HG03025 (cell line): ENCODE measurements around the gene OVOL1.
A peak's percentile ranks its signal among the peaks of the same experiment; 100 is the strongest.

ENCODE experiments used
- ATAC-seq: cut with Tn5 transposase; IDR thresholded peaks from one replicate; pipeline ENCODE4 v1.9.1; 2021; ENCODE audit warnings: mild to moderate bottlenecking, moderate library complexity; ENCODE audit not compliant: unreplicated experiment, low FRiP score

OVOL1 gene

DNA sequence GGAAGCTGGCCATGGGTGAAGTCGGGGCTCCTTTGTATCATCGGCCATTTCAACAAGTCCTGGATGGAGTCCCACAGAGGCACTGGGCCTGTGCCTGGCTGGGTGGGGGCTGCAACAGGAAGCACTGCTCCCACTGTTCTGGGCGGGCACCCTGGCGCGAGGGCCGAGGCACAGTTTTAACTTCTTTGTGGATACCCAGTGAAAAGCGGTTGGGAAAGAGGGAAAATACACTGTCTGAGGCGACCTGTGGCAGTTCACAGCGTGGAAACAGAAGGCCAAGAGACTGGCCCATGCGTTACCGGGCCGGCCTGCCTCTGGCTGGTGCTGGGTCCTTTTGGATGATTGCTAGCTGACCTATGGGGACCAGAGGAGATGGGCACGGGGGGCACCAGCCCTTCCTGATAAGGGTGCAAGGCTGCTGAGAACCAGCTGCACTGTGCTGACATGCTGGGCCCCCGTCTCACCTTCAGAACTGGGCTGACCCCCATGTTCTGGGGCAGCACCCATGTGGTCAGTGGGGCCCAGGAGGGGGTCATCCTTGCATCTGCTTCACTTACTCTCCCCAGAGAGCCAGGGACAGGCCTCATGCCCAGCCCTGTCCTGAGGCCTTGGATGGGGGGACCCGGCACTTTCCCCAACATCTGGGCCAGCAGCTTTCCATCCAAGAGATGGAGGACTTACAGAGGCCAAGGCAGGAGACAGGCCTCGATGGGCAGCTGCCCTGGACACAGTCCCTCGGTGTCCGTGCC, 4.2 kb downstream of the OVOL1 start:
- no peak for ATAC-seq

GRCh38 chr11:65791719-65792213, 4.9 kb downstream of the OVOL1 start:
- ATAC-seq = peak; percentile 57

- no peak for ATAC-seq
Measured at GRCh38 chr11:65792456-65792855, 5.6 kb downstream of the OVOL1 start.

- ATAC-seq = no peak
Measured at GRCh38 chr11:65793144-65793581, 6.3 kb downstream of the OVOL1 start.

DNA sequence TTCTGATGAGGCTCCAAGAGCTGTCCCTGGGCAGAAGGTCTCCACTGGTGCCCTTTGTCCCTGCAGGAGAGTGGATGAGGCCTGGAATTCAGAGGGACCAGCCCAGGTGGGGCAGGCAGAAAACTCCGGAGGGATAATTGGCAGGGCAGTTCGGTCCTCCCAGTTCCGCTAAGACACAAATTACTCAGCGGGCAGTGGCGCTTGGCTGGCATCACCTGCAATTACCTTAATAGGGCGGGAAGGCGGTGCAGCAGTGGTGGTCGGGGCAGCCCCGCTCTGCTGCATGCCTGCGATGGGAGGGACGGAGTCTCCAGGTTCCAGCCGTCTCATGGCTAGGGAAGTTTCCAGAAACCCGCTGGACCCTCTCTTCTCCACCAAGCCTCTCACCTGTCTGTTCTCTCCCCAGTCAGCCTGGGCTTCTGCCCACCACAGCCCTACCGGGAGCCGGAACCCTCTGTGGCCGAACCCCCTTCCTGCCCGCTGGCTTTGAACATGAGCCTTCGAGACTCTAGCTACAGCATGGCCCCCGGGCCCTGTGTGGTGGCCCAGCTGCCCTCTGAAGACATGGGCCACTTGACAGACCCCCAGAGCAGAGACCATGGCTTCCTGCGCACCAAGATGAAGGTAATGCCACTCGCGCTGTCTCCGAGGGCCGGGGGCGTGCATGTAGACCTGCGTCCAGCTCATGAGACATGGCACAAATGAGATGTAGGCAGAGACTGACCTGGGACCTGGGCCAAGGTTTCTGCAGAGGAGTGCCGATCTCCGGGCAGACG, 7.0 kb downstream of the OVOL1 start:
- no peak for ATAC-seq

DNA sequence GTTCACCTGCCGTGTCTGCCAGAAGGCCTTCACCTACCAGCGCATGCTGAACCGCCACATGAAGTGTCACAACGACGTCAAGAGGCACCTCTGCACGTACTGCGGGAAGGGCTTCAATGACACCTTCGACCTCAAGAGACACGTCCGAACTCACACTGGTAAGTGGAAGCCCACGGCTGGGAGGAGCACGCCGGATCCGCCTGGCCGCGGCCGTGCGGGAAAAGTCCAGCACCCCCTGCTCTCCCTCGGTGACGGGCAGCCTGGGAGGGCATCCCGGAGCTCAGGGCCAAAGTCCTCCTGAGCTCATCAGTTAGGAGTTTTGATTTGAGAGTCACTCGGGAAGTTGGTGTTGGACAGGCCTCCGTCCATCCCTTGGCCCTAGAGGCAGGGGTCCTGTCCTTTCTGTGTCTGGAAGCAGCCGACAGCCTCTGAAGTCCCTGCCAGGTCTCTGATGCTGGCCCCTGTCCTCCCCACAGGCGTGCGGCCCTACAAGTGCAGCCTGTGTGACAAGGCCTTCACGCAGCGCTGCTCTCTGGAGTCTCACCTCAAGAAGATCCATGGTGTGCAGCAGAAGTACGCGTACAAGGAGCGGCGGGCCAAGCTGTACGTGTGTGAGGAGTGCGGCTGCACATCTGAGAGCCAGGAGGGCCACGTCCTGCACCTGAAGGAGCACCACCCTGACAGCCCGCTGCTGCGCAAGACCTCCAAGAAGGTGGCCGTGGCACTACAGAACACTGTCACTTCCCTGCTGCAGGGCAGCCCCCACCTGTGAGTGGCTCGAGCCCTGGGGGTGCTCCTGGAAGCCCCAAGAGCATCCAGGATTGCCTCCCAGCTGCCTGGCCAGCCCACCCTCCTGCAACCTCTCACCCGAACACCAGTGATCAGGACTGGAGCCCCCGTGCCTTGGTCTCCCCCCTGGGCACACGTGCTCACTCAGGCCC, 8.0 kb downstream of the OVOL1 start:
- ATAC-seq = no peak

DNA sequence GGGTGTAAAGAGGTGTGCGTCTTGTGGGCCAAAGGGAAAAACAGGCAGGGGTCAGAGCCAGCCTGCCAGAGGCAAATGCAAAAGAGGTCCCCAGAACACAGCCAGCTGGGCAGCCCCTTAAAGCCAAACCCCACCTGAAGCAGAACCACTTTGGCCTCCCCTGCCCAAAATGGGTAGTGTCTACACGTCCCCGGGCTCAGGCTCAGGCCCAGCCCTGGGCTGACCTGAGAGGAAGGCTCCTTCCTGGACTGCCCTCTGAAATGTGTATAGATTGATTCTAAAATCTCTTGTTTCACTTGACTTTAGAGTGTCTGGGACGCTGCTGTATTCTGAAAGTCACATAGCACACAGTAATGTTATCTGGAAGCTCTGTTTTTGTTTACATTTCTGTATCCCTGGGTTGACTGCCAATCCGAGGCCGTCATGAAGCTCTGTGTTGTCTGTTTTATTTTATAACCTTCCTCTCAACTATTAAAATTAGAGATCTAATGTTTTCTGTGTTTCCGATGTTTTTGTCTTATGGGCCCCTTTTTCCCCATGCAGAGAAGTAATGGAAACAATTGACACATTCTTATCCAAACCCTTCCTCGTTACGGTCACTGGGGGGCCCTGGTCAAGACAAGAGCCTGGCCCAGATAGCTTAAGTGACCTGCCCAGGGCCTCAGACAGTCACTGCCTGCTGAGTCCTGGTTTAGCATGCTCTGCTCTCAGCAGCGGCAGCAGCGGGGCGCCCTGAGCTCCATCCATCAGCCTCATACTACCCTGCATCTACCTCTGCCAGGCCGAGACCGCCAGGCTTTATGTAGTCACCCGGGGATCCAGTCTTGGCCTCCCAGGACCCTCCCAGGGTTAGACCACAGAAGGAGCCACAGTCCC, 10.1 kb downstream of the OVOL1 start:
- ATAC-seq = no peak

DNA sequence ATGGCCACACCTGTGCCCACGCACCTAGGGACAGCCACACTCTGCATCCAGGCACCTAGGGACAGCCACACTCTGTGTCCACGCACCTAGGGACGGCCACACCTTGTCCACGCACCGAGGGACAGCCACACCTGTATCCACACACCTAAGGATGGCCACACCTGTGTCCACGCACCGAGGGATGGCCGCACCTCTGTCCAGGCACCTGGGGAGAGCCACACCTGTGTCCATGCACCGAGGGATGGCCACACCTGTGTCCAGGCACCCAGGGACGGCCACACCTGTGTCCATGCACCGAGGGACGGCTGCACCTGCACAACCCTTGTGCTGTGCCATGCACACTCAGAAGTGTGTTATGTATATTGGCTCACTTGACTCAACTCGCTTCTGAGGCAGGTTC, 10.8 kb downstream of the OVOL1 start:
- ATAC-seq = no peak

- ATAC-seq = no peak
Measured at GRCh38 chr11:65798882-65799281, 12.0 kb downstream of the OVOL1 start.

DNA sequence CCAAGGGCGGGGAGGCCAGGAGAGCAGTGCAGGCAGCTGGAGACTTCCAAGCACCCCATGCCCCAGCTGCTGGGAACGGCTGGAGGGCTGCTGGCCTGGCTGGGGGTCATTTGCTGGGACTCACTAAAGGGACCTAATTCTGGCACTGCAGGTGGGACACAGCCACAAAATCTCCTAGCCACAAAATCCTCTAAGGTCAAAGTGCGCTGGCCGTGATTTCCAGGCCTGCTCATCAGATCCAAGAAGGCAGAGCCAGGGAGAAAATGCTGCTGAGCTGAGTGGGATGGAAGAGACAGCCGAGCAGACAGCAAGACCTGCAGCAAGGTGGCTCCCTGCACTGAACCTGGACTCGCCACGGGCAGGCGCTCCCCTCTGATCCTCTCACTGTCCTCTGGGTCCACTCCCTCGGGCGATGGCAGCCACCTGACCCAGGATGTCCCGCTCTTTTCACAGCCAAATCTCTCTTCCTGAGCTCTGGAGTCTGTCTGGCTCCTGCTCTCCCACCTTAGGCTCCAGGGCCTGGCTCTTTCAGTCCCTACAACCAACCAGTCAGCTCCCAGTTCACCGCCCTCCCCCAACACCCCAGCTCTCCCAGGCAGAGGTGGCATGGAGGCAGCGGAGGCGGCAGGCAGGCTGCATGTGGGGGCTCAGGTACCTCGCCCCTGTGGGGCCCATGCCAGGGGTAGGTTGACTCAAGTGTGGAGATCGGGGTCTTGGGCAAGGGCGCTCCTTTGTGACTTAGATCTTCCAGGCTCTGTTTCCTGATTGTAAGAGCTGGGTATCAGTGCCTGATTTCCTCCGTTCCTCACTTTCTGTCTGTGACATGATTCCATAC, 14.5 kb downstream of the OVOL1 start:
- ATAC-seq = no peak

- peak; percentile 62 for ATAC-seq
Measured at GRCh38 chr11:65802841-65803240, 16.0 kb downstream of the OVOL1 start.

GRCh38 chr11:65803797-65804492, 17.1 kb downstream of the OVOL1 start:
- no peak for ATAC-seq

- no peak for ATAC-seq
Measured at GRCh38 chr11:65806979-65807378, 20.1 kb downstream of the OVOL1 start.

- no peak for ATAC-seq
Measured at GRCh38 chr11:65808744-65809341, 22.0 kb downstream of the OVOL1 start.

- no peak for ATAC-seq
Measured at GRCh38 chr11:65809496-65809895, 22.6 kb downstream of the OVOL1 start.

DNA sequence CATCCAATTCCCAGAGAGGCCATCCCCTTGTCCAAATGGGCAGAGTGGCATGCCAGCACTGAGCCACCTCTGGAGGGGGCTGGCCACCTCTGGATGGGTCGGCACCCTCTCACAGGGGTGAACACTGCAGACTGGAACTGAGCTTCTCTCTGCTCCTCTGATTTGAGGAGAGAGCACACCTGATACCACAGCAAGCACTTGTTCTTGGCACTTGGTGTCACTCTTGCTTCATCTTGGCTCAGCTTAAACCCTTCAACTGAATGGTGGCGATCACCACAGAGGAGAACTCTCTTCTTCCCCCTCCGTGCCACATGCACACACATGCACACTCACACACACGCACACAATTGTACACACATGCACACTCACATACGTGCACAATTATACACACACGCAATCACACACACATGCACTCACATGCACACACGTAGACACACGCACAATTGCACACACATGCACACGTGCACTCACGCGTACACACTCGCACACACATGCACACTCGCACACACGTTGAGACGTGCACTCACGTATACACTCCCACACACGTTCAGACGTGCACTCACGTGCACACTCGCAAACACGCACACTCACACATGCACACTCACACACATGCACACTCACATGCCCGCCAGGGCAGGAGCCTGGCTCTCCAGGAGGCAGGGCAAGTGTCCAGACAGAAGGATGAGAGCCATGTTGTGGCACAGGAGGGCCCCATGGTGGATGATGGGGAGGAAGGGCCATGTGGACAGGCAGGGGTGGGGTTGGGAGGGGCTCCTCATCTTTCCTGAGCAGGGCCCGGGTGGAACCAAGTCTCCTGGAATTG, 23.4 kb downstream of the OVOL1 start:
- no peak for ATAC-seq
